OCI-LY1 (cell line): ENCODE measurements around the gene AHI1.

Source experiments
- H2AFZ ChIP-seq: fragments of 200-600 bp; sonication (generic), shearing (Covaris generic); 2 replicates; pipeline ENCODE4 v1.6.0; 2014; ENCODE audit warnings: antibody characterized with exemption, mild to moderate bottlenecking, low read length
- H3F3A ChIP-seq: fragments of 200-600 bp; sonication (generic), shearing (Covaris generic); 2 replicates; pipeline ENCODE4 v1.6.0; 2014; ENCODE audit warnings: mild to moderate bottlenecking, antibody characterized with exemption, low read length, moderate library complexity; ENCODE audit not compliant: insufficient read depth
- H3K27ac ChIP-seq: fragments of 200-600 bp; sonication (generic); 2 replicates; pipeline ENCODE4 v1.5.1; 2014; ENCODE audit warnings: low read length, mixed run types, mild to moderate bottlenecking, low read depth; ENCODE audit not compliant: poor library complexity, severe bottlenecking
- H3K27me3 ChIP-seq: fragments of 200-600 bp; sonication (generic); 2 replicates; pipeline ENCODE4 v1.6.0; 2014; ENCODE audit warnings: antibody characterized with exemption, mild to moderate bottlenecking, low read length, moderate library complexity; ENCODE audit not compliant: insufficient read depth
- H3K36me3 ChIP-seq: fragments of 200-600 bp; sonication (generic); 2 replicates; pipeline ENCODE4 v1.6.1; 2014; ENCODE audit warnings: mild to moderate bottlenecking, antibody characterized with exemption, low read length, moderate library complexity, mixed read lengths; ENCODE audit not compliant: insufficient read depth
- H3K4me1 ChIP-seq: fragments of 200-600 bp; sonication (generic); 2 replicates; pipeline ENCODE4 v1.5.1; 2014; ENCODE audit warnings: mild to moderate bottlenecking, low read length, moderate library complexity; ENCODE audit not compliant: insufficient read depth, severe bottlenecking
- H3K4me2 ChIP-seq: fragments of 200-600 bp; sonication (generic), shearing (Covaris generic); 2 replicates; pipeline ENCODE4 v1.6.1; 2014; ENCODE audit warnings: low read length
- H3K4me3 ChIP-seq: fragments of 200-600 bp; sonication (generic); 2 replicates; pipeline ENCODE4 v1.5.1; 2014; ENCODE audit warnings: low read length, low read depth, mild to moderate bottlenecking, mixed read lengths; ENCODE audit not compliant: poor library complexity, severe bottlenecking
- H3K79me2 ChIP-seq: fragments of 200-600 bp; shearing (Covaris generic); 2 replicates; pipeline ENCODE4 v1.6.1; 2016; ENCODE audit warnings: mixed run types, low read length, mixed read lengths; ENCODE audit not compliant: insufficient read depth
- H3K9ac ChIP-seq: fragments of 200-600 bp; sonication (generic), shearing (Covaris generic); 2 replicates; pipeline ENCODE4 v1.6.1; 2014; ENCODE audit warnings: mild to moderate bottlenecking, low read length, mixed read lengths
- H3K9me2 ChIP-seq: fragments of 200-600 bp; sonication (generic), shearing (Covaris generic); 2 replicates; pipeline ENCODE4 v1.6.1; 2014; ENCODE audit warnings: low read depth, mild to moderate bottlenecking, low read length, mixed read lengths
- H3K9me3 ChIP-seq: fragments of 200-600 bp; shearing (Covaris generic); 2 replicates; pipeline ENCODE4 v1.6.1; 2014; ENCODE audit warnings: low read length, mixed read lengths
- H4K20me1 ChIP-seq: fragments of 200-600 bp; sonication (generic), shearing (Covaris generic); 2 replicates; pipeline ENCODE4 v1.6.0; 2016; ENCODE audit warnings: mild to moderate bottlenecking, low read length; ENCODE audit not compliant: insufficient read depth
- CTCF ChIP-seq: fragments of 200-600 bp; sonication (generic), shearing (Covaris generic); IDR thresholded peaks from 2 replicates; pipeline ENCODE4 v1.5.1; 2017; ENCODE audit warnings: mild to moderate bottlenecking, antibody characterized with exemption, low read length, moderate library complexity, mixed read lengths
- EZH2 ChIP-seq: fragments of 200-600 bp; sonication (generic), shearing (Covaris generic); IDR thresholded peaks from 2 replicates; pipeline ENCODE4 v1.8.0; 2017; ENCODE audit warnings: borderline replicate concordance, mixed run types, mild to moderate bottlenecking, antibody characterized with exemption, low read length, moderate library complexity, mixed read lengths

The AHI1 gene

GRCh38 chr6:135261872-135262725 is 235.4 kb downstream of the AHI1 start:
- H3K4me1 ChIP-seq = peaks cover 26% of the 10 kb centered on the region
- H2AFZ ChIP-seq = no peak overlapping the region
- H3K27me3 ChIP-seq = no peaks in the 10 kb centered on the region

GRCh38 chr6:135260612-135261011 is 236.9 kb downstream of the AHI1 start:
- Histone ChIP-seq H3K4me2 (no peak overlapping the region), H3K36me3 (no peaks in the 10 kb centered on the region), H3K79me2 (no peaks in the 10 kb centered on the region), H4K20me1 (no peaks in the 10 kb centered on the region), H3F3A (0 out of 2 replicates have a peak, but pooled peaks cover 4% of the 10 kb centered on the region), H3K9me3 (no peaks in the 10 kb centered on the region), H3K9ac (no peak overlapping the region), H3K4me1 (peaks cover 12% of the 10 kb centered on the region), H3K27ac (no peak overlapping the region), H3K4me3 (no peak overlapping the region), H3K9me2 (no peaks in the 10 kb centered on the region), H3K27me3 (no peaks in the 10 kb centered on the region), H2AFZ (no peak overlapping the region)
- TF ChIP-seq CTCF (no peak), EZH2 (no peak)

More at GRCh38 chr6:135261872-135262725, 235.4 kb downstream of the AHI1 start:
- Histone ChIP-seq H3K4me2 (no peak overlapping the region), H3K79me2 (no peaks in the 10 kb centered on the region), H3K27ac (no peak overlapping the region), H3K9me2 (no peaks in the 10 kb centered on the region), H3F3A (peaks cover 4% of the 10 kb centered on the region; the same call in 1 of the 2 replicates), H3K9me3 (no peaks in the 10 kb centered on the region), H3K36me3 (no peaks in the 10 kb centered on the region), H4K20me1 (no peaks in the 10 kb centered on the region), H3K4me3 (no peak overlapping the region), H3K9ac (no peak overlapping the region)
- TF ChIP-seq CTCF (no peak), EZH2 (no peak)

- Histone ChIP-seq H2AFZ (no peak overlapping the region), H3K79me2 (no peaks in the 10 kb centered on the region), H4K20me1 (no peaks in the 10 kb centered on the region), H3K36me3 (no peaks in the 10 kb centered on the region), H3K27me3 (no peaks in the 10 kb centered on the region), H3K4me2 (no peak overlapping the region), H3K4me3 (no peak overlapping the region), H3K27ac (no peak overlapping the region), H3K4me1 (no peaks in the 10 kb centered on the region), H3K9me3 (no peaks in the 10 kb centered on the region), H3K9ac (no peak overlapping the region), H3F3A (0 out of 2 replicates have a peak, but pooled peaks cover under 1% of the 10 kb centered on the region), H3K9me2 (no peaks in the 10 kb centered on the region)
- TF ChIP-seq EZH2 (no peak), CTCF (no peak)
Observed at GRCh38 chr6:135258970-135259369, 238.6 kb downstream of the AHI1 start.
